ENCODE results near the gene DENND5A. TPM values are rescaled to one million over a fixed set of nuclear protein-coding genes. Genes with fewer than 3 reads are reported as not detected.

Gene DENND5A
- total RNA-seq, 1 donor from 2014 or later = 156 TPM

DNA sequence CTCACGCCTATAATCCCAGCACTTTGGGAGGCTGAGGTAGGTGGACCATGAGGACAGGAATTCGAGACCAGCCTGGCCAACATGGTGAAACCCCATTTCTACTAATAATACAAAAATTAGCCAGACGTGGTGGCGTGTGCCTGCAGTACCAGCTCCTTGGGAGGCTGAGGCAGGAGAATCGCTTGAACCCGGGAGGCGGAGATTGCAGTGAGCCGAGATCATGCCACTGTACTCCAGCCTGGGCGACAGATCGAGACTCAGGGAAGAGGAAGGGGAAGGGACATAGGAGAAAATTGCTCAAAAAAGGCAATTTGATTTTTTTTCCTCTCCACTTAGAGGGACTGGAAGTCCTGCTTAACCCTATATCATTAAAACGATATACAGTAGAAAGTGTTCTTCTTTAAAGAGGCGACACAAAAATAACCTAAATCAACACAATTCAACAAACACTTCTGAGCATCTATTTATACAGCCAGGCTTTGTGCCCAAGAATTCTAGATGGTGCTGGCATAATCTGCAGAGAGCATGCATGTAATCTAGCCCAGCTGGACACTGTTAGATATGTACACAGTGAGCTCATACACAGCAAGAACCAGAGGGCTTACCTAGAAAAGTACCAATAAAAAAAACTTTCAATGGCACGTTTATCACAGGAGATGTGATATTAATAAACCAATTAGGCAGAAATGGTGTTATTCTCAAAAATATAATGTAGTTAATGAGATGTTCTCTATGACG is 20.9 kb upstream of the DENND5A start:
- DNase-seq (ENCODE audit: low read depth) = no peak
- no peak overlapping the region for H3K4me3 ChIP-seq (ENCODE audit: insufficient read depth, low read depth, low read length)
- Mint-ChIP-seq H3K4me1 (ENCODE audit: low read depth, unreplicated experiment) (no peaks in the 10 kb centered on the region), H3K36me3 (ENCODE audit: low read depth, unreplicated experiment) (no peaks in the 10 kb centered on the region), H3K27me3 (ENCODE audit: low read depth, unreplicated experiment) (no peaks in the 10 kb centered on the region), H3K4me3 (ENCODE audit: unreplicated experiment) (no peak overlapping the region), H3K27ac (ENCODE audit: unreplicated experiment) (no peak overlapping the region), H3K9me3 (ENCODE audit: unreplicated experiment) (no peaks in the 10 kb centered on the region)
- no peak for FAIRE-seq
- H2AFZ ChIP-seq (ENCODE audit: low read depth, low read length) = no peak overlapping the region
- H3K9me3 ChIP-seq (ENCODE audit: insufficient read depth, low read depth, low read length) = no peaks in the 10 kb centered on the region
- no peak overlapping the region for H3K9ac ChIP-seq (ENCODE audit: low read length)
- no peak overlapping the region for H3K4me2 ChIP-seq (ENCODE audit: low read length)
- H3K79me2 ChIP-seq (ENCODE audit: insufficient read depth, low read length) = no peaks in the 10 kb centered on the region
- peaks cover 6% of the 10 kb centered on the region for H4K20me1 ChIP-seq (ENCODE audit: insufficient read depth, low read length)
- H3K27me3 ChIP-seq (ENCODE audit: insufficient read depth, low read length) = no peaks in the 10 kb centered on the region
- H3K36me3 ChIP-seq (ENCODE audit: insufficient read depth, low read length) = no peaks in the 10 kb centered on the region
- TF ChIP-seq EZH2 (IDR thresholded peaks at IDR 0.05; ENCODE audit: insufficient read depth, low read length) (no peak), CTCF (IDR thresholded peaks at IDR 0.05; ENCODE audit: insufficient read depth, low read depth, low read length) (no peak)
- H3K27ac ChIP-seq (ENCODE audit: low read depth, low read length) = no peak overlapping the region
- H3K4me1 ChIP-seq (ENCODE audit: insufficient read depth, low read length) = no peaks in the 10 kb centered on the region

DNA sequence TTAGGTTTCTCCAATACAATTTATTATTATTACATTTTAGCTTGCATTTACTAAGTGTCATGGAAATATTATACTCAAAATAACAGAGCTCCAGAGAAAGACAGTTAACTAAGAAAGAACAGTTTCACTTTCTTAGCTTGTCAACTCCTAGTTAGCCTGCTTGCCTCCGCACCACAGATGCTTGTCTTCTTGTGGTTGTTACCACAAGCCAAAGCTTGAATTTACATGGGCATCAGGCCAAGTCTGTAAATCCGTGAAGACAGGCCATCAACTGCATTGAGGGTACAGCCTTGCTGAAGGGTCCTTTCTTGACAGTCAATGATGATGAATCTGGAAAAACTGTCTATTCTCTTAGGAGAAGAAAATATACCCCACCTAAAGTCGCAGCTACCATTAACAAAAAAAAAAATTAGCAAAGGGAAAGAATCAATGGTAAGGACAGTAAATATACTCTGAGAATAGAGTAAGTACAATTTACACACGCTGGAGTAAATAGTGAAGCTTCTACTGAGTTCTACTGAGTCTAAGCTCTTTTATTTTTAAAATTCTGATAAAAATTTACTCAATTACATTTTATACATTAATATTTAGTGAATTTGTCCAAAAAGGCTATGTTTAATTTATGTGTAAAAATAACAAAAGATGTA is 15.6 kb upstream of the DENND5A start:
- H3K36me3 ChIP-seq (ENCODE audit: insufficient read depth, low read length) = no peaks in the 10 kb centered on the region
- H3K27ac Mint-ChIP-seq (ENCODE audit: unreplicated experiment) = no peak overlapping the region
- H3K27me3 ChIP-seq (ENCODE audit: insufficient read depth, low read length) = no peaks in the 10 kb centered on the region
- H3K4me3 Mint-ChIP-seq (ENCODE audit: unreplicated experiment) = no peak overlapping the region
- no peak overlapping the region for H3K9ac ChIP-seq (ENCODE audit: low read length)
- H4K20me1 ChIP-seq (ENCODE audit: insufficient read depth, low read length) = peaks cover 6% of the 10 kb centered on the region
- no peak for TF ChIP-seq CTCF (IDR thresholded peaks at IDR 0.05; ENCODE audit: insufficient read depth, low read depth, low read length)
- no peak for TF ChIP-seq EZH2 (IDR thresholded peaks at IDR 0.05; ENCODE audit: insufficient read depth, low read length)
- H3K9me3 Mint-ChIP-seq (ENCODE audit: unreplicated experiment) = no peaks in the 10 kb centered on the region
- DNase-seq (ENCODE audit: low read depth) = peak; percentile 78
- no peaks in the 10 kb centered on the region for H3K9me3 ChIP-seq (ENCODE audit: insufficient read depth, low read depth, low read length)
- H2AFZ ChIP-seq (ENCODE audit: low read depth, low read length) = no peak overlapping the region
- H3K27me3 Mint-ChIP-seq (ENCODE audit: low read depth, unreplicated experiment) = no peaks in the 10 kb centered on the region
- H3K4me1 Mint-ChIP-seq (ENCODE audit: low read depth, unreplicated experiment) = peaks cover 2% of the 10 kb centered on the region
- H3K4me3 ChIP-seq (ENCODE audit: insufficient read depth, low read depth, low read length) = no peak overlapping the region
- no peaks in the 10 kb centered on the region for H3K79me2 ChIP-seq (ENCODE audit: insufficient read depth, low read length)
- FAIRE-seq = peak; percentile 52
- H3K4me2 ChIP-seq (ENCODE audit: low read length) = peak overlapping the region; percentile 28
- no peak overlapping the region for H3K27ac ChIP-seq (ENCODE audit: low read depth, low read length)
- peaks cover 7% of the 10 kb centered on the region for H3K4me1 ChIP-seq (ENCODE audit: insufficient read depth, low read length)
- H3K36me3 Mint-ChIP-seq (ENCODE audit: low read depth, unreplicated experiment) = no peaks in the 10 kb centered on the region

DNA sequence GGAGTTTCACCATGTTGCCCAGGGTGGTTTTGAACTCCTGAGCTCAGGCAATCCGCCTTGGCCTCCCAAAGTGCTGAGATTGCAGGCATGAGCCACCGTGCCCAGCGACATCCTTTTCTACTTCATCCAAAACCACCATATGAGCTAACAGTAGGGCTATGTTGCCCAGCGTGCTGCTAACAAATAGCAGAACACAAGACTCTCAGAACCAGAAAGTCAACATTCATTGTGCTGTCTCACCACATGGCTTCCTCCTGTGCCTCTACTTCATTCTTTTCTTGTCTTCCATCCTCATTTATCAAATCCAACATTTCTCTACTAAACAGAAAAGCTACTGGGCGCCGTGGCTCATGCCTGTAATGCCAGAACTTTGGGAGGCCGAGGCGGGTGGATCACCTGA is 12.0 kb upstream of the DENND5A start:
- Mint-ChIP-seq H3K36me3 (ENCODE audit: low read depth, unreplicated experiment) (peaks cover 2% of the 10 kb centered on the region), H3K9me3 (ENCODE audit: unreplicated experiment) (peaks cover 2% of the 10 kb centered on the region), H3K4me1 (ENCODE audit: low read depth, unreplicated experiment) (peaks cover 2% of the 10 kb centered on the region), H3K27ac (ENCODE audit: unreplicated experiment) (no peak overlapping the region), H3K4me3 (ENCODE audit: unreplicated experiment) (no peak overlapping the region), H3K27me3 (ENCODE audit: low read depth, unreplicated experiment) (no peaks in the 10 kb centered on the region)
- Histone ChIP-seq H4K20me1 (ENCODE audit: insufficient read depth, low read length) (peaks cover 6% of the 10 kb centered on the region), H3K9me3 (ENCODE audit: insufficient read depth, low read depth, low read length) (no peaks in the 10 kb centered on the region), H3K36me3 (ENCODE audit: insufficient read depth, low read length) (no peaks in the 10 kb centered on the region), H3K79me2 (ENCODE audit: insufficient read depth, low read length) (no peaks in the 10 kb centered on the region), H3K9ac (ENCODE audit: low read length) (no peak overlapping the region), H3K27ac (ENCODE audit: low read depth, low read length) (no peak overlapping the region), H2AFZ (ENCODE audit: low read depth, low read length) (no peak overlapping the region), H3K4me2 (ENCODE audit: low read length) (no peak overlapping the region), H3K4me3 (ENCODE audit: insufficient read depth, low read depth, low read length) (no peak overlapping the region), H3K27me3 (ENCODE audit: insufficient read depth, low read length) (no peaks in the 10 kb centered on the region), H3K4me1 (ENCODE audit: insufficient read depth, low read length) (peaks cover 7% of the 10 kb centered on the region)
- TF ChIP-seq CTCF (IDR thresholded peaks at IDR 0.05; ENCODE audit: insufficient read depth, low read depth, low read length) (no peak), EZH2 (IDR thresholded peaks at IDR 0.05; ENCODE audit: insufficient read depth, low read length) (no peak)
- DNase-seq (ENCODE audit: low read depth) (no peak), FAIRE-seq (no peak)
